IMR-90 (cell line): ENCODE measurements around the gene ENO3. TPM values are rescaled to one million over a fixed set of nuclear protein-coding genes. Genes with fewer than 3 reads are reported as not detected.

Experiments used
- ATAC-seq: fragments of 200-7000 bp; cut with Tn5 transposase; 2 replicates; pipeline ENCODE4 v1.9.1; 2020; ENCODE audit warnings: low read depth, mild to moderate bottlenecking, moderate library complexity
- BruUV-seq: library from RNA; stranded (reverse); fragments of 400-500 nt; replicated peaks from 2 replicates; lab custom pipeline; 2021; lab: Mats Ljungman, UMichigan
- CTCF ChIA-PET: fragments of 300-600 bp; formaldehyde crosslinking; extraction: SDS; loops from one replicate; lab custom pipeline; 2021; ENCODE audit warnings: antibody characterized with exemption; lab: Yijun Ruan, JAX
- POLR2A ChIA-PET: fragments of 300-600 bp; sonication (Branson Sonifier 250); formaldehyde crosslinking; loops from one replicate; lab custom pipeline; 2022; ENCODE audit warnings: antibody characterized with exemption; ENCODE audit not compliant: unreplicated experiment; lab: Charles Lee
- DNase-seq: peaks from one replicate; pipeline ENCODE4 v3.0.0; 2013
- H2AFZ ChIP-seq: replicated peaks from 2 replicates; pipeline ENCODE3; 2013; ENCODE audit warnings: low read length, mild to moderate bottlenecking; ENCODE audit not compliant: poor library complexity
- H2AK5ac ChIP-seq: 2 replicates; pipeline ENCODE4 v1.6.1; 2013; ENCODE audit warnings: low read depth, low read length, inconsistent platforms
- H2AK9ac ChIP-seq: replicated peaks from 2 replicates; pipeline ENCODE3; 2013; ENCODE audit warnings: mild to moderate bottlenecking, low read depth, low read length, moderate library complexity; ENCODE audit not compliant: poor library complexity
- H2BK120ac ChIP-seq: 2 replicates; pipeline ENCODE4 v1.6.1; 2013; ENCODE audit warnings: low read depth, low read length, inconsistent platforms
- H2BK15ac ChIP-seq: 3 replicates; pipeline ENCODE4 v1.6.1; 2013; ENCODE audit warnings: low read depth, low read length, inconsistent platforms
- H2BK20ac ChIP-seq: 2 replicates; pipeline ENCODE4 v1.6.1; 2013; ENCODE audit warnings: low read depth, mild to moderate bottlenecking, inconsistent platforms, low read length, moderate library complexity
- H2BK5ac ChIP-seq: 2 replicates; pipeline ENCODE4 v1.6.1; 2013; ENCODE audit warnings: mild to moderate bottlenecking, low read depth, low read length, inconsistent platforms; ENCODE audit not compliant: poor library complexity, severe bottlenecking
- H3K14ac ChIP-seq: replicated peaks from 2 replicates; pipeline ENCODE4 v1.6.1; 2013; ENCODE audit warnings: low read depth, low read length, inconsistent platforms
- H3K18ac ChIP-seq: 2 replicates; pipeline ENCODE4 v1.6.1; 2013; ENCODE audit warnings: low read depth, low read length, control low read depth
- H3K23ac ChIP-seq: 2 replicates; pipeline ENCODE4 v1.6.1; 2013; ENCODE audit warnings: low read depth, low read length, inconsistent platforms
- H3K27ac ChIP-seq: 2 replicates; pipeline ENCODE4 v1.5.1; 2013; ENCODE audit warnings: mild to moderate bottlenecking, control low read depth, low read length; ENCODE audit not compliant: insufficient read depth
- H3K27me3 ChIP-seq: 2 replicates; pipeline ENCODE4 v1.6.1; 2013; ENCODE audit warnings: low read length; ENCODE audit not compliant: control insufficient read depth, insufficient read depth
- H3K36me3 ChIP-seq: 2 replicates; pipeline ENCODE4 v1.6.1; 2013; ENCODE audit warnings: low read length, mixed read lengths; ENCODE audit not compliant: control insufficient read depth, insufficient read depth
- H3K4ac ChIP-seq: 2 replicates; pipeline ENCODE4 v1.6.1; 2013; ENCODE audit warnings: low read depth, low read length, inconsistent platforms
- H3K4me1 ChIP-seq: 2 replicates; pipeline ENCODE4 v1.6.1; 2013; ENCODE audit warnings: low read length, mixed read lengths; ENCODE audit not compliant: control insufficient read depth, insufficient read depth
- H3K4me2 ChIP-seq: 2 replicates; pipeline ENCODE4 v1.6.1; 2013; ENCODE audit warnings: low read depth, mild to moderate bottlenecking, control low read depth, low read length, moderate library complexity
- H3K4me3 ChIP-seq: 2 replicates; pipeline ENCODE4 v1.5.1; 2013; ENCODE audit warnings: low read depth, mild to moderate bottlenecking, control low read depth, low read length, moderate library complexity; ENCODE audit not compliant: insufficient read depth
- H3K56ac ChIP-seq: 2 replicates; pipeline ENCODE4 v1.6.1; 2013; ENCODE audit warnings: low read length, inconsistent platforms; ENCODE audit not compliant: insufficient read depth; ENCODE audit errors: extremely low read depth
- H3K79me1 ChIP-seq, 2 experiments: 2 replicates each; pipeline ENCODE4 v1.6.1; 2013; ENCODE audit warnings: low read length in 2 of 2, inconsistent platforms in 1 of 2, low read depth in 1 of 2
- H3K9ac ChIP-seq: 2 replicates; pipeline ENCODE4 v1.6.1; 2013; ENCODE audit warnings: low read depth, low read length, control low read depth
- H3K9me1 ChIP-seq: 2 replicates; pipeline ENCODE4 v1.6.1; 2013; ENCODE audit warnings: low read length, inconsistent platforms; ENCODE audit not compliant: insufficient read depth
- H3K9me3 ChIP-seq: 2 replicates; pipeline ENCODE4 v1.6.1; 2013; ENCODE audit warnings: low read length; ENCODE audit not compliant: control insufficient read depth, insufficient read depth
- H4K20me1 ChIP-seq: 2 replicates; pipeline ENCODE4 v1.6.1; 2013; ENCODE audit warnings: low read length, inconsistent platforms; ENCODE audit not compliant: insufficient read depth
- H4K5ac ChIP-seq: 2 replicates; pipeline ENCODE4 v1.6.1; 2013; ENCODE audit warnings: mild to moderate bottlenecking, low read depth, low read length, control low read depth
- H4K8ac ChIP-seq, 2 experiments: 2 replicates each; pipeline ENCODE4 v1.6.1; 2013; ENCODE audit warnings: low read depth in 2 of 2, low read length in 2 of 2, control low read depth in 1 of 2, inconsistent platforms in 1 of 2
- H4K91ac ChIP-seq: 2 replicates; pipeline ENCODE4 v1.6.1; 2013; ENCODE audit warnings: low read depth, low read length, inconsistent platforms; ENCODE audit not compliant: insufficient read depth
- CHD1 ChIP-seq: IDR thresholded peaks from 2 replicates; pipeline ENCODE4 v1.6.1; 2012; ENCODE audit warnings: low read depth, low read length, improper control_type of control experiment
- POLR2A ChIP-seq: IDR thresholded peaks from 2 replicates; pipeline ENCODE4 v1.6.1; 2012; ENCODE audit warnings: mild to moderate bottlenecking, low read depth, low read length
- WGBS, 2 experiments: methylation state at CpG; one replicate each; pipeline versions ENCODE4 v1.1.5 to v1.1.7; 2013; ENCODE audit warnings: missing lambda C conversion rate in 2 of 2; ENCODE audit not compliant: insufficient read length in 1 of 2; ENCODE audit errors: extremely low coverage in 2 of 2; 5-methylcytosine and 5-hydroxymethylcytosine counted together
- dilution Hi-C: fragments of 300-500 bp; cut with HindIII; formaldehyde crosslinking; loops from one replicate; pipeline ENCODE4 v1.14.3; 2018; ENCODE audit warnings: low sequenced_read_pairs; ENCODE audit not compliant: unreplicated experiment
- in situ Hi-C: fragments of 300-500 bp; cut with MboI; formaldehyde crosslinking; loops from 3 replicates; pipeline ENCODE4 v1.14.3; 2019; ENCODE audit warnings: low sequenced_read_pairs, inconsistent platforms, mixed read lengths
- intact Hi-C: fragments of 100-400 bp; cut with micrococcal nuclease; formaldehyde crosslinking; loops from 2 replicates; pipeline ENCODE4 v1.10.0; 2022
- polyA plus RNA-seq, 3 experiments: library from polyadenylated mRNA; depleted of rRNA; stranded (reverse); fragments of >200 nt; gene quantifications; 2 replicates each; pipeline ENCODE4 v1.2.3, GENCODE V29; 2012; ENCODE audit warnings: low replicate concordance in 1 of 3
- total RNA-seq: library from RNA; depleted of rRNA; stranded (reverse); fragments of >200 nt; gene quantifications from 2 replicates; pipeline ENCODE4 v1.2.3, GENCODE V29; 2012
- TF ChIP-seq, protein P1 (sequence below): conservative IDR thresholded peaks from 2 replicates; pipeline ENCODE4 v1.5.1; 2012; ENCODE audit warnings: mild to moderate bottlenecking, low read depth, low read length, improper control_type of control experiment

ENO3 gene
- total and polyA plus RNA-seq, 2 of the 4 experiments (the other 2 are of a cell fraction): 1.4 to 5.1 TPM

DNA sequence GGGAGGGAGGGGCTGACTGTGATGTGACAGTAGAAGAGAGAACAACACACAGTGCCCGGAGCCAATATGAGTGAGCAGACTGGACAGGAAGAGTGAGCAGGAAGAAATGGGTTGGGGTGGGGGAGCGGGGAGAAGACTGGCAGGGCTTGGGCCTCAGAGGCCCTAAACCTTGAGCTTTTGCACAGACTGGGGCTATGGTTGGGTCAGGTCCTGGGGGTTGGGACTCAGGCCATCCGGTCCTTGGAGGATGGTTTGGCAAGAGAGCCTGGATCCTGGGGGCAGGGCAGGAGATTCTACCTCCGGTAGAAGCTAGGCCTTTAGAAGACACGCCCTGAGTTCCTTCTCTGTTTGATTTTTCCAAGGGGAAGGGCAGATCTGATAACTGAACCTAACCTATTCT is 35.5 kb downstream of the ENO3 start:
- H4K5ac ChIP-seq: peak overlapping the region; percentile 59
- H3K18ac ChIP-seq: no peak overlapping the region
- peak overlapping the region; percentile 81 for H3K14ac ChIP-seq
- ChIA-PET POLR2A (no interaction called here), CTCF (interaction anchor here (1.0 to 2.1 kb wide), 2 partner anchors 11 to 19 kb away, joined by 3 to 11 read pairs; partner anchors contain the start of genes INCA1, KIF1C and SPAG7)
- WGBS, 2 experiments: 29% methylated on average over 1 of the region's 5 CpGs; no CpG with 5 or more reads in 1 of the 2 experiments
- peaks cover 17 to 54% of the 10 kb centered on the region in 2 experiments; a peak in 3 of 4 replicates for H3K79me1 ChIP-seq
- H2BK15ac ChIP-seq: no peak overlapping the region; the same call in 2 of the 3 replicates
- peak overlapping the region; percentile 83 for H3K4ac ChIP-seq
- ATAC-seq (no peak), DNase-seq (no peak)
- no TSS peak for BruUV-seq
- H2BK5ac ChIP-seq: peak overlapping the region; percentile 84
- peak overlapping the region; percentile 90 for H2AK5ac ChIP-seq
- peak overlapping the region; percentile 100 for H2AK9ac ChIP-seq
- TF ChIP-seq CHD1 (no peak), POLR2A (no peak)
- TF ChIP-seq, protein P1, sequence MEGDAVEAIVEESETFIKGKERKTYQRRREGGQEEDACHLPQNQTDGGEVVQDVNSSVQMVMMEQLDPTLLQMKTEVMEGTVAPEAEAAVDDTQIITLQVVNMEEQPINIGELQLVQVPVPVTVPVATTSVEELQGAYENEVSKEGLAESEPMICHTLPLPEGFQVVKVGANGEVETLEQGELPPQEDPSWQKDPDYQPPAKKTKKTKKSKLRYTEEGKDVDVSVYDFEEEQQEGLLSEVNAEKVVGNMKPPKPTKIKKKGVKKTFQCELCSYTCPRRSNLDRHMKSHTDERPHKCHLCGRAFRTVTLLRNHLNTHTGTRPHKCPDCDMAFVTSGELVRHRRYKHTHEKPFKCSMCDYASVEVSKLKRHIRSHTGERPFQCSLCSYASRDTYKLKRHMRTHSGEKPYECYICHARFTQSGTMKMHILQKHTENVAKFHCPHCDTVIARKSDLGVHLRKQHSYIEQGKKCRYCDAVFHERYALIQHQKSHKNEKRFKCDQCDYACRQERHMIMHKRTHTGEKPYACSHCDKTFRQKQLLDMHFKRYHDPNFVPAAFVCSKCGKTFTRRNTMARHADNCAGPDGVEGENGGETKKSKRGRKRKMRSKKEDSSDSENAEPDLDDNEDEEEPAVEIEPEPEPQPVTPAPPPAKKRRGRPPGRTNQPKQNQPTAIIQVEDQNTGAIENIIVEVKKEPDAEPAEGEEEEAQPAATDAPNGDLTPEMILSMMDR: no peak
- no peak overlapping the region for H2BK20ac ChIP-seq
- dilution Hi-C loops (no loop called here), intact Hi-C loops (loop anchor here (1.0 kb wide), 1 partner anchor 77 kb away; no protein-coding TSS in a partner anchor), in situ Hi-C loops (no loop called here)
- H3K4me3 ChIP-seq: peak overlapping the region; percentile 72
- H4K8ac ChIP-seq: peak overlapping the region; percentile 93 to 97; a peak in 2 of 4 replicates
- peak overlapping the region; percentile 58; the same call in 1 of the 2 replicates for H3K27ac ChIP-seq
- H2AFZ ChIP-seq: peak overlapping the region; percentile 99
- H2BK120ac ChIP-seq: no peak overlapping the region
- H3K9me3 ChIP-seq: no peaks in the 10 kb centered on the region
- H3K9me1 ChIP-seq: peaks cover 21% of the 10 kb centered on the region
- peak overlapping the region; percentile 24; the same call in 1 of the 2 replicates for H3K56ac ChIP-seq
- peak overlapping the region; percentile 82 for H3K9ac ChIP-seq
- peak overlapping the region; percentile 91 for H3K4me2 ChIP-seq
- H3K27me3 ChIP-seq: no peaks in the 10 kb centered on the region
- peak overlapping the region; percentile 56; the same call in 1 of the 2 replicates for H3K23ac ChIP-seq
- peak overlapping the region; percentile 11 for H4K91ac ChIP-seq
- peaks cover 7% of the 10 kb centered on the region for H3K4me1 ChIP-seq
- peaks cover 11% of the 10 kb centered on the region for H3K36me3 ChIP-seq
- H4K20me1 ChIP-seq: no peaks in the 10 kb centered on the region
